GM19397 (cell line): ENCODE measurements around the gene RAB2B.
"Not testable (repeated sequence)": the region's sequence is repeated elsewhere in the genome, so short reads cannot be mapped to it uniquely, and the experiment has no call there.

Source experiments
- ATAC-seq: cut with Tn5 transposase; IDR thresholded peaks from one replicate; pipeline ENCODE4 v1.9.1; 2021; ENCODE audit warnings: mild to moderate bottlenecking, moderate library complexity; ENCODE audit not compliant: unreplicated experiment

Gene RAB2B

GRCh38 chr14:21494902-21495762 lies 18.4 kb upstream of the RAB2B start:
- ATAC-seq, result no peak

- no peak for ATAC-seq
Observed at GRCh38 chr14:21486640-21487087, 9.9 kb upstream of the RAB2B start.

- ATAC-seq, result peak; percentile 33
Observed at GRCh38 chr14:21476523-21476924, 235 bp downstream of the RAB2B start.

GRCh38 chr14:21475767-21476522 lies 814 bp downstream of the RAB2B start:
- ATAC-seq, result no peak

- no peak for ATAC-seq
Observed at GRCh38 chr14:21467616-21468015, 9.1 kb downstream of the RAB2B start.

GRCh38 chr14:21455912-21456667 lies 20.7 kb downstream of the RAB2B start, which contains the start of gene CHD8:
CHD8 (minus strand) TSS chr14:21456123; CDS start chr14:21431643, 24,480 bp downstream.
- peak; percentile 97 for ATAC-seq

- peak; percentile 23 for ATAC-seq
Observed at GRCh38 chr14:21455592-21455911, 21.2 kb downstream of the RAB2B start.

- no peak for ATAC-seq
Observed at GRCh38 chr14:21454843-21455544, 21.8 kb downstream of the RAB2B start.

- no peak for ATAC-seq
Observed at GRCh38 chr14:21449899-21450216, 26.9 kb downstream of the RAB2B start.

GRCh38 chr14:21442657-21443056 lies 34.1 kb downstream of the RAB2B start:
- not testable (repeated sequence) for ATAC-seq

- ATAC-seq, result no peak
Observed at GRCh38 chr14:21440859-21441258, 35.9 kb downstream of the RAB2B start.

GRCh38 chr14:21437063-21437901 lies 39.5 kb downstream of the RAB2B start:
- ATAC-seq, result peak; percentile 98

- no peak for ATAC-seq
Observed at GRCh38 chr14:21436567-21437062, 40.1 kb downstream of the RAB2B start.

- ATAC-seq, result no peak
Observed at GRCh38 chr14:21431126-21431525, 45.6 kb downstream of the RAB2B start.

GRCh38 chr14:21428930-21429329 lies 47.8 kb downstream of the RAB2B start:
- no peak for ATAC-seq

GRCh38 chr14:21426692-21427091 lies 50.1 kb downstream of the RAB2B start:
- ATAC-seq, result no peak

GRCh38 chr14:21419528-21419927 lies 57.2 kb downstream of the RAB2B start:
- no peak for ATAC-seq

- ATAC-seq, result no peak
Observed at GRCh38 chr14:21415329-21415728, 61.4 kb downstream of the RAB2B start.

- ATAC-seq, result no peak
Observed at GRCh38 chr14:21414137-21414631, 62.6 kb downstream of the RAB2B start.
